OCI-LY3 (cell line): Measurements from ENCODE around the gene LIN7C.

Source experiments
- H2AFZ ChIP-seq: fragments of 200-600, 300-600 bp; shearing (Covaris generic); 2 replicates; pipeline ENCODE4 v1.6.0; 2014; ENCODE audit warnings: antibody characterized with exemption, low read depth, low read length
- H3K27ac ChIP-seq: fragments of 200-600, 300-600 bp; sonication (generic); 2 replicates; pipeline ENCODE4 v1.5.1; 2014; ENCODE audit warnings: mild to moderate bottlenecking, low read length, moderate library complexity, mixed read lengths
- H3K27me3 ChIP-seq: fragments of 200-600, 300-600 bp; sonication (generic); 2 replicates; pipeline ENCODE4 v1.6.1; 2014; ENCODE audit warnings: low read depth, low read length, mixed read lengths
- H3K36me3 ChIP-seq: fragments of 200-600, 300-600 bp; sonication (generic); replicated peaks from 2 replicates; pipeline ENCODE3; 2014; ENCODE audit warnings: low read depth, low read length, mixed read lengths
- H3K4me1 ChIP-seq: fragments of 300-600, 200-600 bp; sonication (generic); 2 replicates; pipeline ENCODE4 v1.6.1; 2014; ENCODE audit warnings: low read length, mixed read lengths
- H3K4me2 ChIP-seq: fragments of 200-600, 300-600 bp; sonication (generic); 2 replicates; pipeline ENCODE4 v1.6.1; 2014; ENCODE audit warnings: low read length, mixed read lengths
- H3K4me3 ChIP-seq: fragments of 300-600, 200-600 bp; sonication (generic); 2 replicates; pipeline ENCODE4 v1.5.1; 2014; ENCODE audit warnings: antibody characterized with exemption, mild to moderate bottlenecking, low read length, moderate library complexity
- H3K79me2 ChIP-seq: fragments of 300-600, 200-600 bp; shearing (Covaris generic); 2 replicates; pipeline ENCODE4 v1.6.1; 2014; ENCODE audit warnings: mild to moderate bottlenecking, low read length, mixed read lengths
- H3K9ac ChIP-seq: fragments of 300-600, 200-600 bp; shearing (Covaris generic); 2 replicates; pipeline ENCODE4 v1.6.0; 2014; ENCODE audit warnings: mild to moderate bottlenecking, low read length, moderate library complexity
- H3K9me3 ChIP-seq: fragments of 200-600, 300-600 bp; shearing (Covaris generic); 2 replicates; pipeline ENCODE4 v1.6.1; 2014; ENCODE audit warnings: low read length, mixed read lengths; ENCODE audit not compliant: insufficient read depth
- H4K20me1 ChIP-seq: fragments of 200-600, 300-600 bp; sonication (generic); 2 replicates; pipeline ENCODE4 v1.6.1; 2016; ENCODE audit warnings: low read length, mixed read lengths; ENCODE audit not compliant: insufficient read depth
- EZH2phosphoT487 ChIP-seq: fragments of 200-600 bp; shearing (Covaris generic); IDR thresholded peaks from 2 replicates; pipeline ENCODE4 v1.6.1; 2018; ENCODE audit warnings: antibody characterized with exemption, mixed run types, low read depth
- TF ChIP-seq, protein P1 (sequence below): fragments of 200-600, 300-600 bp; sonication (generic); IDR thresholded peaks from 2 replicates; pipeline ENCODE4 v1.5.1; 2014; ENCODE audit warnings: antibody characterized with exemption, low read length, low read depth

Gene LIN7C

GRCh38 chr11:27462543-27462942, 44.0 kb downstream of the LIN7C start:
- no peaks in the 10 kb centered on the region for H4K20me1 ChIP-seq
- no peaks in the 10 kb centered on the region for H3K79me2 ChIP-seq
- H3K27ac ChIP-seq: no peak overlapping the region
- no peak overlapping the region for H3K9ac ChIP-seq
- no peak overlapping the region for H3K4me2 ChIP-seq
- H3K9me3 ChIP-seq: no peaks in the 10 kb centered on the region
- no peaks in the 10 kb centered on the region for H3K36me3 ChIP-seq
- no peaks in the 10 kb centered on the region for H3K4me1 ChIP-seq
- TF ChIP-seq EZH2phosphoT487: no peak
- TF ChIP-seq, protein P1, sequence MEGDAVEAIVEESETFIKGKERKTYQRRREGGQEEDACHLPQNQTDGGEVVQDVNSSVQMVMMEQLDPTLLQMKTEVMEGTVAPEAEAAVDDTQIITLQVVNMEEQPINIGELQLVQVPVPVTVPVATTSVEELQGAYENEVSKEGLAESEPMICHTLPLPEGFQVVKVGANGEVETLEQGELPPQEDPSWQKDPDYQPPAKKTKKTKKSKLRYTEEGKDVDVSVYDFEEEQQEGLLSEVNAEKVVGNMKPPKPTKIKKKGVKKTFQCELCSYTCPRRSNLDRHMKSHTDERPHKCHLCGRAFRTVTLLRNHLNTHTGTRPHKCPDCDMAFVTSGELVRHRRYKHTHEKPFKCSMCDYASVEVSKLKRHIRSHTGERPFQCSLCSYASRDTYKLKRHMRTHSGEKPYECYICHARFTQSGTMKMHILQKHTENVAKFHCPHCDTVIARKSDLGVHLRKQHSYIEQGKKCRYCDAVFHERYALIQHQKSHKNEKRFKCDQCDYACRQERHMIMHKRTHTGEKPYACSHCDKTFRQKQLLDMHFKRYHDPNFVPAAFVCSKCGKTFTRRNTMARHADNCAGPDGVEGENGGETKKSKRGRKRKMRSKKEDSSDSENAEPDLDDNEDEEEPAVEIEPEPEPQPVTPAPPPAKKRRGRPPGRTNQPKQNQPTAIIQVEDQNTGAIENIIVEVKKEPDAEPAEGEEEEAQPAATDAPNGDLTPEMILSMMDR: no peak
- no peak overlapping the region for H3K4me3 ChIP-seq
- H2AFZ ChIP-seq: no peak overlapping the region
- H3K27me3 ChIP-seq: peaks cover 14% of the 10 kb centered on the region; the same call in 1 of the 2 replicates

DNA sequence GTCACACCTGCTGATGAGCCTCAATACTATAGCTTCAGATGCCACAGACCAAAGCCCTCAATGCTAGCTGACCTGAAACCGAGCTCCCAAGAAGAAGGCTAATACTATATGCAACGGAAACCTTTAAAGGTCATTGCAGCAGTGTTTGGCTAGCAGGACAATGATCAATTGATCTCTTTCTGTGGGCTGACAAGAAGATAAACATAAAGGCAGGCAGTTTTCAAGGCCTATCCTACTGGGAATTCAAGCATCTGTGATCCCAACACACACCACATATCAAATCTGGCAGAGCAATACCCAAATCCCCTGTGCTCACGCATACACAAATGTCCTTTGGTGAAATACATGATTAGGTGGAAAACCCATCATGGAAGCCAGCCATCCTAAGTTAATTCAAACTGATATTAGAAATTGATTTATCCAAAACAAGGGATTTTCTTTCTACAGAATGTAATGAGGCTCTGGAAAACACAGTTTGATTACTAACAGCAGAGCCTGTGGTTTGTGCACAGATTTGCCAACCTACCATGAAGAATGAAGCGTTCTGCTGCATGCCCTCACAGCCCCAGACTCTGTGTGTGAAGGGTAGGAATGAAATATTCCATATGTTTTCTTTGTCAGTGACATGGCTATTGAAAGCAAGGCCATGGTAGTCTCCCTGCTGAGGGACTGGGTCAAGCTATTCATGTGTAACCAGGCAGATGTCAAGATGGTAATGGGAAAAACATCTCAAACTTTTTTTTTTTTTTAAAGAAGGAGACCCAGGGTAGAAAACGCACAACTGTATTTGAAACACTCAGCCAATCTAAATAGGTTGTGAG, 46.2 kb downstream of the LIN7C start:
- Histone ChIP-seq H3K27ac (no peak overlapping the region), H3K4me3 (no peak overlapping the region), H3K4me2 (no peak overlapping the region), H3K4me1 (no peaks in the 10 kb centered on the region), H3K9me3 (no peaks in the 10 kb centered on the region), H3K9ac (no peak overlapping the region), H3K79me2 (no peaks in the 10 kb centered on the region), H3K36me3 (no peaks in the 10 kb centered on the region), H4K20me1 (no peaks in the 10 kb centered on the region), H3K27me3 (peaks cover 7% of the 10 kb centered on the region; the same call in 1 of the 2 replicates), H2AFZ (no peak overlapping the region)
- no peak for TF ChIP-seq EZH2phosphoT487
- TF ChIP-seq, protein P1: no peak

GRCh38 chr11:27459191-27459590, 47.4 kb downstream of the LIN7C start:
- TF ChIP-seq, protein P1: no peak
- TF ChIP-seq EZH2phosphoT487: no peak
- Histone ChIP-seq H3K4me1 (no peaks in the 10 kb centered on the region), H3K9ac (no peak overlapping the region), H2AFZ (no peak overlapping the region), H3K9me3 (no peaks in the 10 kb centered on the region), H3K79me2 (no peaks in the 10 kb centered on the region), H4K20me1 (no peaks in the 10 kb centered on the region), H3K36me3 (no peaks in the 10 kb centered on the region), H3K27me3 (0 out of 2 replicates have a peak, but pooled peaks cover 3% of the 10 kb centered on the region), H3K4me3 (no peak overlapping the region), H3K27ac (no peak overlapping the region), H3K4me2 (no peak overlapping the region)

DNA sequence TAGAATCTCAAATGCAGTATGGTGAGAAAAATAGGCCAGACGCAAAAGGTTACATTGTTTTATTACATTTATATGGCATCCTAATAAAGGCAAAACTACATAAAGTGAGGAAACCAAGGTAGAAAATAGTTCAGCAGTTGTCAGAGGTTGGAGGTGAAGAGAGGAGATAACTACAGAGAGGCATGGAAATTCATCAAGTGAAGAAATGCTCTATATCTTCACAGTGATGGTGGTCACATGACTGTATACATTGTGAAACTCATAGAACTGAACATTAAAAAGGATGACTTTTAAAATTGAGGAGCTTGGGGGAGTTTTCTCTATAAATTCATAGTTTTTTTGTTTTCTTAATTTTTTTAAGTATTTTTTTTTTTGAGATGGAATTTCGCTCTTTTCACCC, 48.4 kb downstream of the LIN7C start:
- Histone ChIP-seq H3K4me2 (no peak overlapping the region), H2AFZ (no peak overlapping the region), H3K79me2 (no peaks in the 10 kb centered on the region), H3K9me3 (no peaks in the 10 kb centered on the region), H3K36me3 (no peaks in the 10 kb centered on the region), H3K27me3 (no peaks in the 10 kb centered on the region), H3K27ac (no peak overlapping the region), H3K4me3 (no peak overlapping the region), H4K20me1 (no peaks in the 10 kb centered on the region), H3K9ac (no peak overlapping the region), H3K4me1 (no peaks in the 10 kb centered on the region)
- TF ChIP-seq EZH2phosphoT487: no peak
- TF ChIP-seq, protein P1: no peak
